Eye (tissue), 1 donor: ENCODE results near the gene NOX5.

ENCODE experiments used
- DNase-seq: peaks from one replicate; pipeline ENCODE4 v3.0.0-alpha.2; 2015

The NOX5 gene

DNA sequence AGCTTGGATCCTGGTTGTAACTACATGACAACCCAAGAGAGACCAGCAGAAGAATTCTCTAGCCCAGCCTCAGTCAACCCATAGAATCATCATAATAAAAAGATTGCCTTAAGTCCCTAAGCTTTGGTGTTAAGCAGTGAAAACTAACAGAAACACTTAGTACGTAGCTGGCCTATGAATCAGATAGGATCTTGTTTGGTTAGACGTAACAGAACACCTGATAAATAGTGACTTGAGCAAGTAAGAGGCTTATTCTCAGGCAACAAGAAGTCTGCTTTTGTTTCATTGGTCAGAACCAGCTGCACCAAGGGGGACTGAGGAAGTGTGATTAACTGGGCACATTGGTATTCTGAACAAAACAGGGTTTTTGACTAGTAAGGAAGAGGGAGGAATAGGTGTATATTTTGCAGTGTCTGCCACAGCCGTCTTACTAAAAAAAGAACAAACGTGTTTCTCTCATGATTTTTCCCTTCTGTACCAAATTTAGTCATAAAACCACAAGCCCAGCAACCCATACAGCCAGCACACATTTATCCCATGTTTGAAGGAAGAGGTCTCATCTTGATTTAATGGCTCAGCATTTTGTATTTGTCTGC is 92.6 kb downstream of the NOX5 start:
- no peak for DNase-seq
